Pancreas (tissue), 10 donors: ENCODE results near the gene TYROBP. TPM values are rescaled to one million over a fixed set of nuclear protein-coding genes. Genes with fewer than 3 reads are reported as not detected.

ENCODE experiments used
- ATAC-seq, 4 donors: fragments of 200-7000 bp; cut with Tn5 transposase; one replicate each; pipeline versions ENCODE4 v1.8.0 to v1.9.1; 2020; ENCODE audit warnings: mild to moderate bottlenecking in 4 of 4, moderate library complexity in 4 of 4
- DNase-seq, 6 donors: peaks; one replicate each; pipeline ENCODE4 v3.0.0-alpha.2; 2020
- FAIRE-seq: peaks from 2 replicates; lab custom pipeline; 2012; peaks lifted over from hg19 to GRCh38; lab: Jason Lieb, UNC
- H3K27ac ChIP-seq, 4 donors: fragments of 200-600 bp; sonication (generic); 1 replicate in 3 of 4; 2 replicates in 1 of 4; pipeline versions ENCODE4 v1.5.0 to v1.8.0; 2020
- H3K27me3 ChIP-seq, 4 donors: fragments of 200-600 bp; one replicate each; pipeline ENCODE4 v1.8.0; 2021
- H3K36me3 ChIP-seq, 3 donors: fragments of 200-600 bp; sonication (generic) in 1 of 3; one replicate each; pipeline versions ENCODE4 v1.5.0 to v1.8.0; 2020 to 2021
- H3K4me1 ChIP-seq, 3 donors: fragments of 200-600 bp; one replicate each; pipeline ENCODE4 v1.8.0; 2021
- H3K4me3 ChIP-seq, 4 donors: fragments of 200-600 bp; sonication (generic) in 2 of 4; one replicate each; pipeline versions ENCODE4 v1.5.0 to v1.8.0; 2020 to 2021
- H3K9me3 ChIP-seq, 4 donors: fragments of 200-600 bp; one replicate each; pipeline ENCODE4 v1.8.0; 2021
- CTCF ChIP-seq, 4 donors: fragments of 200-600 bp; sonication (generic) in 3 of 4; IDR thresholded peaks; one replicate each; pipeline versions ENCODE4 v1.5.0 to v1.8.0; 2021; ENCODE audit warnings: antibody characterized with exemption in 4 of 4
- WGBS, 2 donors: extraction: QIAGEN DNeasy Blood & Tissue Kit; methylation state at CpG; one replicate each; pipeline ENCODE4 v1.1.7; 2013; 5-methylcytosine and 5-hydroxymethylcytosine counted together
- intact Hi-C, 3 donors: fragments of 100-400 bp; cut with DNase I; formaldehyde crosslinking; loops; one replicate each; pipeline versions ENCODE4 v1.11.1 to v1.14.2; 2022
- polyA plus RNA-seq, 2 donors: library from polyadenylated mRNA; stranded (reverse); fragments of 200-250 nt; gene quantifications; one replicate each; pipeline ENCODE4 v1.2.3, GENCODE V29; 2013
- total RNA-seq, 6 donors: library from RNA; stranded (reverse); fragmentation: NEBNext Ultra II Directional in 4 of 6; extraction: Animal tissue kit (Norgen Biotek cat#: 25700) in 4 of 6; gene quantifications; one replicate each; pipeline versions ENCODE4 v1.2.1 to v1.2.4, GENCODE V29; 2021 to 2023
- donor health status: healthy with polysubstance abuse.
- donor health status: DM: no; HTN: no; CAD: no; lungs with moderate emphysema.
- donor health status: DM: no; HTN: no; CAD: no.
- donor health status: control.
- donor health status: control.
- donor health status: Bipolar disorder and iron deficiency.
- donor health status: DM: yes; HTN: yes; CAD: no.
- donor health status: DM: no; HTN: no; CAD: no.
- donor health status: DM: no; HTN: no; CAD: no.
- donor health status: DM: yes; HTN: yes; CAD: no.

TYROBP gene
- total and polyA plus RNA-seq, 8 donors = 2.5 to 73.8 (median 16.7) TPM

GRCh38 chr19:35905178-35905727 lies 2.8 kb downstream of the TYROBP start:
- 79 to 88% methylated on average over 6 of the region's 6 CpGs for WGBS, 2 donors
- DNase-seq = no peak
- Histone ChIP-seq H3K9me3 (no peaks in the 10 kb centered on the region), H3K27me3 (no peaks in the 10 kb centered on the region), H3K4me3 (no peak overlapping the region), H3K36me3 (no peaks in the 10 kb centered on the region), H3K4me1 (peaks cover 0 to 6% (median 0%) of the 10 kb centered on the region in 3 donors), H3K27ac (peak overlapping the region in 2 of 4 donors; percentile 20 to 79)
- FAIRE-seq = no peak
- TF ChIP-seq CTCF (IDR thresholded peaks at IDR 0.05) = no peak
- ATAC-seq = no peak
- intact Hi-C loops = no loop called here

GRCh38 chr19:35904311-35905068 lies 3.6 kb downstream of the TYROBP start:
- ATAC-seq = no peak
- TF ChIP-seq CTCF (IDR thresholded peaks at IDR 0.05) = no peak

GRCh38 chr19:35903550-35904179 lies 4.4 kb downstream of the TYROBP start:
- WGBS, 2 donors = 4 to 7% methylated on average over 24 of the region's 24 CpGs
- ATAC-seq = peak in 2 of 4 donors; percentile 19 to 22
- no peak for FAIRE-seq

More at GRCh38 chr19:35904311-35905068, 3.6 kb downstream of the TYROBP start:
- H3K27ac ChIP-seq = peak overlapping the region in 2 of 4 donors; percentile 55 to 79
- peaks cover 0 to 6% (median 0%) of the 10 kb centered on the region in 3 donors for H3K4me1 ChIP-seq
- intact Hi-C loops = no loop called here
- H3K9me3 ChIP-seq = no peaks in the 10 kb centered on the region
- no peak overlapping the region for H3K4me3 ChIP-seq
- 83 to 94% methylated on average over 10 of the region's 10 CpGs for WGBS, 2 donors
- FAIRE-seq = no peak
- no peaks in the 10 kb centered on the region for H3K36me3 ChIP-seq
- H3K27me3 ChIP-seq = no peaks in the 10 kb centered on the region
- DNase-seq = peak in 1 of 6 donors; percentile 21

GRCh38 chr19:35902870-35903475 lies 5.1 kb downstream of the TYROBP start:
- Histone ChIP-seq H3K27me3 (no peaks in the 10 kb centered on the region), H3K9me3 (no peaks in the 10 kb centered on the region), H3K27ac (peak overlapping the region in 2 of 4 donors; percentile 55 to 79), H3K36me3 (no peaks in the 10 kb centered on the region), H3K4me3 (peak overlapping the region in 1 of 4 donors; percentile 31), H3K4me1 (peaks cover 0 to 6% (median 0%) of the 10 kb centered on the region in 3 donors)
- intact Hi-C loops = no loop called here
- ATAC-seq (no peak), FAIRE-seq (no peak), DNase-seq (no peak)
- 59 to 73% methylated on average over 10 of the region's 10 CpGs for WGBS, 2 donors
- no peak for TF ChIP-seq CTCF (IDR thresholded peaks at IDR 0.05)

More at GRCh38 chr19:35903550-35904179, 4.4 kb downstream of the TYROBP start:
- Histone ChIP-seq H3K36me3 (no peaks in the 10 kb centered on the region), H3K4me1 (peaks cover 0 to 6% (median 0%) of the 10 kb centered on the region in 3 donors), H3K27me3 (no peaks in the 10 kb centered on the region), H3K4me3 (peak overlapping the region in 1 of 4 donors; percentile 31), H3K27ac (peak overlapping the region in 2 of 4 donors; percentile 55 to 79), H3K9me3 (no peaks in the 10 kb centered on the region)
- intact Hi-C loops = no loop called here
- no peak for TF ChIP-seq CTCF (IDR thresholded peaks at IDR 0.05)
- DNase-seq = peak in 5 of 6 donors; percentile 35 to 79 (median 73)
